ENCODE results near the gene PTAR1.

The PTAR1 gene

DNA sequence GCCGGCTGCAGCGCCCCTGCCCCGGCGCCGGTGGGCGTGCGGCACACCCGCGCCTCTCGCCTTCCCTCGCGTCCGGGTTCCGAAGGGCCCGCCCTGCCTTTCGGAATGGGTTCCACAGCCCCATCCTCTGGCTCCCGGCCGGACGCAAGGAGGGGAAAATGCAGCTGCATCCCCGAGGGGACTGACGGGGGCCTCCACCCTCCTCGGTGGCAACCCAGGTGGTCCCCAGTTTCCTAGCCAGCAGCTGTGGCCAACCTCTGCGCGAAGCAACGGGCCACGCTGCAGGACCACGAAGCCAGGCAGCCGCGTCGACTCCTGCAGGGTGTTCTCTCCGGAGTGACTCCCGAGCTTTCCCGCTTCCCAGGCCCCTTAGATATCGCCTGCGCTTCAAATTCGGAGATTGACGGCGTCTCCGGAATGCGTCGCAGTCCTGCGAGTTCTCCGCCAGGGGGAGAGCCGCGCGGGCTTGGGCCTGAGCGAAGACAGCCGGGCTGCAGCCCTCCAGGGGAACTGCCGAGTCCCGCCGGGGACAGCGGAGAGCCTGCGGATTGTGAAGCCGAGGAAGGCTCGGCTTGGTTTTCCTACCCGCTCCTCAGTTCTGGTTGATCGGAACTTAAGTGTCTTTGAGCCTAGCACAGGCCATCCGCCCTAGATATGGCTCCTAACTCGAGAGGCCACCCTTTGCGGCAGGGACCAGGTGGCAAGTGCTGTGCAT, 87.1 kb downstream of the PTAR1 start:
- DNase-seq, result peak; percentile 78

DNA sequence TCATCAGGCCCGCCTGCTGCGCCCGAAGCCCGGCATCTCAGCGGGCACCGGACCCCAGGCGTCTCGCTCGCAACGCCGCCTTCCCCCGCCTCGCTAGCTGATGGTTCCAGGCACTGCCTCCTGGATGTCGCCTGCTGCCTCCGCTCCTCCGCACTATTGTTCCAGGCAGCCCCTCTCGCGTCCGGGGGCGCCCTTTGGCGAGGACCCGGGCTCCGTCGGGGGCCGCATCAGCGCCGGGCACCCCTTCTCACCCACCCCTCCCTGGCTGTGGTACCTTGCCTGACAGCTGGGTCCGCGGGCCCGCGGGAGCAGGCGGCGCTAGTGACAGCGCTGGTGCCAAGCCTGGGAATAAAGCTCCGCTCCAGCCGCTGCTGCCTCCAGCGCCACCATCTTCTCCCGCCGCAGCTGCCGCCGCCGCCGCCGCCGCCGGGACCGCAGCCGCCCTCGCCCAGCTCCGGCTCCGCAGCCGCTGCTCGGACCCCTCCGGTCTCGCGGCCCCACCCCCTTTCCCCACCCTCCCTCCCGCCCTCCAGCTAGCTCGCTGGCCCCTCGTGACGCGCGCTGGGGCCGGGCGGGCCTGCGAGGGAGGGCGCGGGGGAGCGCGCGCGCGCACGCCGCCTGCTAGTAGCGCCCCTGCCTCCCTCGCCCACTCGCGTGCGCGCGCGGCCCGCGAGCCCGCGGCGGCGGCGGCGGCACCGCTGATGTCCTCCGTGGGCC, 87.8 kb downstream of the PTAR1 start, which contains the start of gene APBA1:
TSS of gene APBA1 (minus strand) at position 493 of the 717 bp plus-strand sequence.
- no peak for DNase-seq

DNA sequence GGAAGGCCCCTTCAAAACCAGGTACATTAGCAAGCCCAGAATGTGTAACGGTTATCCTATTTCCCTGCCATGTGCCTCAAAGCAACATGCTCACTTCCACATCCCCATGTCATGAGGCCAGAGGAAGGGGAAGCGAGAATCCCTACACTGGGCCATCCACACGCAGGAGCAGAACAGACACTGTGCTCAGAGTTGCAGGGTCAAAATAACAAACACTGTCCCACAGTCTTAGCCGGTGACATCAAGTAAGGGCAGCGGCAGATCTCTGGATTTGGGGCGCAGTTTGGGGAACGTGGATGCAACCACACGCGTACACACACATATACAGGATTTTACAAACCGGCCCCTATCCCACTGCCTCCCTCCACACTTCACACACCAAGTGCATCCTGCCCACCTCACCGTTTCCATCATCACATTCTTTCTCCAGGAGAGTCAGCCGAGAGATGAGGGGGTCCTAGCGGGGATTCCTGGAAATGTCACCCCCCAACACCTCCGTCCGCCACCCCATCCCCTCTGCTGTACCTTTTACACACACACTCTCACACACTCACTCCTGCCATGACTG, 88.4 kb downstream of the PTAR1 start:
- peak; percentile 10 for DNase-seq

DNA sequence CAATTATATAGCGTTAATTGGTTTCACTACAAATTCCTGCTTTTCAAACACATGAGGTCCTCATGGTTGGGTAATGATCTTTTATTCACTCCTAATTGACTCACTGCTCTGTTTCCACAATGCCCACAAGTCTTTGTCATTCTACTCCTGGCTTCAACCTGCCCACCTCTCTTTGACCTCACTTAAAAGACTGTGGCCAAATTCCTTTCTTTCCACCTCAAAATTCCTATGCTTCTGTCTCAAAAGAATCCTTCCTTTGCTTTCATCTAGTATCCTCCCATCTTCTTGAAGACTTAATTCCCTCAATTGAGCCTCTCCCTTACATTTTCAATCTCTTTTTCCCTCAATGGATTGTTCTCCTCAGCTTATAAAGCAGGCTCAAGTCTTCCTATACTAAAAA, 92.5 kb downstream of the PTAR1 start:
- no peak for DNase-seq

- no peak for DNase-seq
Observed at GRCh38 chr9:69660304-69660703, 99.5 kb downstream of the PTAR1 start.

Measured in RPMI8226 (cell line).